ENCODE measurements around the gene NOTCH4.
A peak's percentile ranks its signal among the peaks of the same experiment; 100 is the strongest.

- TF ChIP-seq CTCF (conservative IDR thresholded peaks at IDR 0.05 in 1 of 2, IDR thresholded peaks at IDR 0.05 in 1 of 2; ENCODE audit: low read depth in 1 of 2, low read length in 2 of 2) (peak; percentile 42 to 48), EZH2 (IDR thresholded peaks at IDR 0.05; ENCODE audit: low read length, missing control alignments) (no peak)
Measured at GRCh38 chr6:32154514-32155161, 69.2 kb downstream of the NOTCH4 start.
